CD4-positive, alpha-beta T cell treated with Interleukin-15 for 1 hour (primary cell): ENCODE data around the gene NCF4.

Experiments used
- DNase-seq: peaks from one replicate; pipeline ENCODE4 v3.0.0-alpha.2; 2020

The NCF4 gene

DNA sequence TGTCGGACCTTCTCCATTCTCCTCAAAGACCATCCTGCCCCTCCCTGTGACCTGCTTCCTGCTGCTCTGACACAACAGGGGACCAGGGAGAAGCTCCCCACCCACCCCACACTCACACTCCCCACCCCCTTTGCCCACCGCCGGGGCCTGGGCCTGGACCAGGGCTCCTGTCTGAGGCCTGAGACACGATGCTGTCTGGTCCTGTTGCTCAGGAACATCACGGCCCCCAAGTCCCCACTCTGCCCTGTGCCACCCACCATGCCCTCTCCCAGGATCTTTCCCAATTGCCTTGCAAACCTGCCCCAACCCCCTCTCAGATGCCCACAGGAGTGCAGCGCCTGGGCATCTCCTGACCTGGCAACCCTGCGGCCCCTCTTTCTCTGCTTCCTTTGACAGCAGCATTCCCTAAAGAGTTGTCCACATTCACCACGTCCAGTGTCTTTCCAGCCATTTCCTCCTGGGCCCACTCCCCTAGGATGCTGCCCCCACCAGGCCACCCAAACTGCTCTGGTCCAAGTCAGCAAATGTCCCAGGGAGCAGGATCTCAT is 63.4 kb downstream of the NCF4 start:
- no peak for DNase-seq

DNA sequence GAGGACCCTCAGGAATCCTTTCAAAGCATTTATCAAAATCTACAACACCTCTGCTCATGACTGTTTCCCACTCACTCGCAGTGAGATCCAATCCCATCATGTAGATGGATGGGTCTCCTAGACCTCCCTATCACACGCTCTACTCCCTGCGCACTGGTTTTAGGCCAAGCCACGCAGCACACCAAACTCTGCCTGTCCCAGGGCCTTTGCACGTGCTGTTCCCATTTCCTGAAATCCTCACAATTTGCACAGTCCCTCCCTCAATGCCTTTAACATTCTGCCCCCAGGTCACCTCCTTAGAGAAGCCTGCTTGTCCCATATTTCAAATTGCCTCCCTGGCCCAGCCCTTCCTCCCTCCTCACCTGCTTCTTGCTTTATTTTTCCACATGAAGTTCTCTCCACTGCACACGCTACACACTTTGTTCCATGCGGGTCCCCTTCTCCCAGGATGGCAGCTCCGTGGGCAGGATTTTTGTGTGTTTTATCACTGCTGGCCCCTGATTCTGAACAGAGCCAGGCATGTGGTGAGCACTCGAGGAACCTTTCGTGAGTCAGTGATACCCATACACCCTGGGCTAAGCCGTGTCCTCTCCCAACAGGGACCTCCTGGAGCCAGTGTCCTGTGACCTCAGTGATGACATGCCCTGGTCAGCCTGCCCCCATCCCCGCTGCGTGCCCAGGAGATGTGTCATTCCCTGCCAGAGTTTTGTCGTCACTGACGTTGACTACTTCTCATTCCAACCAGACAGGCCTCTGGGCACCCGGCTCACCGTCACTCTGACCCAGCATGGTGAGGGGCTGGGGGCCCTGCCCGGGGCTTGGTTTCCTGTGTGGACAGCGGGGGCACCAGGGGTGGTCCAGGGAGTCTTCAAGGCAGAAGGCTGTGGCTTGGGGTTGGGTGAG is 64.8 kb downstream of the NCF4 start:
- DNase-seq, result no peak

DNA sequence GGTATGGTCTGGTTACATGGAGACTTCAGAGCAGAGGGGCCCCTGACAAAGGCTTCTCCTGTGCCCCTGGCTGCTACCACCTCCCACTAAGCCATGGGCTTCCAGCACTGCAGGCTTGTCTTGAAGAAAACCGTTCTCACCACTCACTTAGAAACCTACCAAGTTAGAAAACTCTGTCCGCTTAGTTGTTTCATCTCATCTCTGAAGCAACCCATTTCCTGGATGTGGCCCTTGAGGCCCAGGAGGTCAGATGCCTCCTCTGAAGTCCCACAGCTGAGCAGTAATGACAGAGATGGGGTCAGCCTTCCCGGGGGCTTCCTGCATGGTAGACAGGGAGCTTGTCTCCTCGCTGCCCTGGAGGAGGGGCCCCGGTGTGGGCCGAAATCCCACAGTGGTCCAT is 65.5 kb downstream of the NCF4 start:
- DNase-seq, result no peak

DNA sequence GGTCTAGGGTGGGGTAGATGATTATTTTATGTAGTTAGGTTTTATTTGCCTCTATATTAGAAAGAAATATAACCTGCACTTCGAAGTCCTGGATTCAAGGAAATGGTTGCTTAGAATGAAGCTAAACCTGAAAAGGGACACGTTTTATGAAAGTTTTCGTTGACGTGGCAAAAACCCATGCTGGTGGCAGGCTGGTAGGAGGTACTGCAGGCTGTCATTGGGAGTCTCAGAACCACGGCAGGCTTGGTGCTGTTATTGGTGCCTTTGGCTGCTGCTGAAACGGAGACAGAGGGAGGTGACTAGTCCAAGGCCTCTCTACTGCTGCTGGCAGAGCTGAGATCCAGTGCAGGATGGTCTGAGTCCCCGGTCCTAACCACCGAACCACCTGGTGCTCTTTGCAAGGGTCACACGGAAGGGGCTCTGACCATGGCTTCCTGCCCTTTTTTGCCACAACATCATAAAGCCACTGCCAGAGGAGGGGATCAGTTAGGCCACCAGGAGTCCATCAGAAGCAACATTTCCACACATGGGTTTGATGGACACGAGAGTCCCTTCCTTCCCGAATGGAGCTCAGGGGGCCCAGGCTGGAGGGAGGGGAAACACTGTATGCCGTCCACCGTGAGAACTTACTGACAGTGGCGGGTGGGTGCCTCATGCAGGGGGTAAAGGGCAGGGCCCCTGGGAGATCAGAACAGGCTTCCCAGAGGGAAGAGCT is 66.1 kb downstream of the NCF4 start:
- DNase-seq, result no peak
